Epithelial cell of proximal tubule (primary cell): ENCODE measurements around the gene GBA2. TPM values are rescaled to one million over a fixed set of nuclear protein-coding genes. Genes with fewer than 3 reads are reported as not detected.
A peak's percentile ranks its signal among the peaks of the same experiment; 100 is the strongest.

Experiments
- DNase-seq: peaks from one replicate; pipeline ENCODE4 v3.0.0-alpha.2; 2011; ENCODE audit warnings: low read depth
- H3K4me3 ChIP-seq: 2 replicates; pipeline ENCODE4 v1.5.1; 2011; ENCODE audit warnings: low read depth, mild to moderate bottlenecking, low read length
- CTCF ChIP-seq: conservative IDR thresholded peaks from 2 replicates; pipeline ENCODE4 v1.5.1; 2012; ENCODE audit warnings: low read depth, mild to moderate bottlenecking, low read length
- total RNA-seq: library from RNA; depleted of rRNA; stranded (reverse); fragments of >200 nt; gene quantifications from 2 replicates; pipeline ENCODE4 v1.2.3, GENCODE V29; 2015

The GBA2 gene
- total RNA-seq, 1 donor from 2014 or later = 39.3 TPM

GRCh38 chr9:35767458-35767857, 18.4 kb upstream of the GBA2 start:
- TF ChIP-seq CTCF = no peak
- no peak for DNase-seq
- H3K4me3 ChIP-seq = no peak overlapping the region

GRCh38 chr9:35766997-35767396, 18.0 kb upstream of the GBA2 start:
- TF ChIP-seq CTCF = no peak
- no peak for DNase-seq
- H3K4me3 ChIP-seq = no peak overlapping the region

GRCh38 chr9:35763803-35764202, 14.8 kb upstream of the GBA2 start:
- no peak for TF ChIP-seq CTCF
- no peak overlapping the region for H3K4me3 ChIP-seq
- no peak for DNase-seq

GRCh38 chr9:35763181-35763580, 14.2 kb upstream of the GBA2 start:
- no peak for DNase-seq
- H3K4me3 ChIP-seq = no peak overlapping the region
- no peak for TF ChIP-seq CTCF

GRCh38 chr9:35760651-35761050, 11.6 kb upstream of the GBA2 start:
- TF ChIP-seq CTCF = no peak
- DNase-seq = no peak

GRCh38 chr9:35759795-35760194, 10.8 kb upstream of the GBA2 start:
- no peak for TF ChIP-seq CTCF
- no peak for DNase-seq
- H3K4me3 ChIP-seq = no peak overlapping the region

More at GRCh38 chr9:35760651-35761050, 11.6 kb upstream of the GBA2 start:
- no peak overlapping the region for H3K4me3 ChIP-seq

- DNase-seq = no peak
- H3K4me3 ChIP-seq = peak overlapping the region; percentile 91
- no peak for TF ChIP-seq CTCF
Measured at GRCh38 chr9:35758475-35759050, 9.5 kb upstream of the GBA2 start.
